NB4 (cell line): ENCODE measurements around the gene CREB3L2.
A peak's percentile ranks its signal among the peaks of the same experiment; 100 is the strongest.

Experiments used
- DNase-seq: peaks from one replicate; pipeline ENCODE4 v3.0.0; 2010; ENCODE audit warnings: low read depth
- H3K4me3 ChIP-seq: one replicate; pipeline ENCODE4 v1.5.1; 2011; ENCODE audit warnings: mild to moderate bottlenecking, low read depth, low read length, moderate library complexity
- CTCF ChIP-seq: IDR thresholded peaks from one replicate; pipeline ENCODE4 v1.5.1; 2012; ENCODE audit warnings: low read depth, low read length
- MAX ChIP-seq: IDR thresholded peaks from 2 replicates; pipeline ENCODE4 v1.6.1; 2011; ENCODE audit warnings: low read depth, low read length
- MYC ChIP-seq: IDR thresholded peaks from 2 replicates; pipeline ENCODE4 v1.6.1; 2011; ENCODE audit warnings: low read depth, low read length
- POLR2A ChIP-seq: IDR thresholded peaks from 2 replicates; pipeline ENCODE4 v1.6.1; 2011; ENCODE audit warnings: mild to moderate bottlenecking; ENCODE audit not compliant: insufficient read length; ENCODE audit errors: extremely low read depth

The CREB3L2 gene

GRCh38 chr7:137962875-137963507, 38.9 kb downstream of the CREB3L2 start:
- no peak overlapping the region for H3K4me3 ChIP-seq
- TF ChIP-seq POLR2A (no peak), CTCF (no peak), MAX (no peak), MYC (no peak)
- no peak for DNase-seq

DNA sequence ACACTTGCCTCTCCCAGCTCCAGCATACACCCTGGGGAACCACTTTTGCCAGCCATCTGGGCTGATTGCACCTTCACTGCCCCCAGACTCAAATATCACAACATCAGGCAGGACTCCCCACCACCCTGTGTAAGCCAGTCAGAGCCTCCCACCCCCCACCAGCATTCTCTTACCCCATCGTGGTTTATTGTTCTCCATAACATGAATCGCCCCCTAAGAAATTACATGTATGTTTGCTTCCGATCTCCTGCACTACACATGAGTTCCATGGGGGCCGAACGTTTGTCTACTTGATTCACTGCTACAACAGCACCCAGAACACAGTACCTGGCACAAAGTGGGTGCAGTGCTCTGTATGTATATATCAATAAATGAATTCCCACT, 39.4 kb downstream of the CREB3L2 start:
- no peak overlapping the region for H3K4me3 ChIP-seq
- no peak for DNase-seq
- no peak for TF ChIP-seq MAX
- no peak for TF ChIP-seq CTCF
- no peak for TF ChIP-seq MYC
- no peak for TF ChIP-seq POLR2A

GRCh38 chr7:137961200-137962177, 40.4 kb downstream of the CREB3L2 start:
- no peak for TF ChIP-seq CTCF
- TF ChIP-seq POLR2A, result no peak
- no peak for TF ChIP-seq MAX
- TF ChIP-seq MYC, result no peak
- DNase-seq, result peak; percentile 75
- no peak overlapping the region for H3K4me3 ChIP-seq

DNA sequence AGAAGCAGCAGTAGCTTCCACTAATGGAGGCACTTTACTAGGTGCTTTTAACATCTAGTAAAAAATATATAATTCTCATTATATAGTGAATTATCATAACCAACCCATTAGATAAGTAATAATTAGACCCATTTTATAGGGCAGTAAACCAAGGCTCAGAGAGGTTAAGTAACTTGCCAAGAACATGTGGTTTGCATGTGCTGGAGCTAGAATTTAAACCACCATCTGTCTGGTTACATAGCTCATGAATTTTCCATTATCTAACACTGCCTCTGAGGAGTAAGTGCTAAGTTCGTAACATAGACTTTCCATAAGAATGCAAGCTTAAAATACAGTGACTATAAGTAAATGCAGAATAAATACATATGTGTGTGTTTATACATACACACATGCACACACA, 41.9 kb downstream of the CREB3L2 start:
- TF ChIP-seq MYC, result no peak
- no peak for TF ChIP-seq POLR2A
- TF ChIP-seq CTCF, result no peak
- no peak for DNase-seq
- no peak overlapping the region for H3K4me3 ChIP-seq

- peak; percentile 70 for DNase-seq
- no peak overlapping the region for H3K4me3 ChIP-seq
- no peak for TF ChIP-seq POLR2A
- TF ChIP-seq MAX, result peak; percentile 38; the same call in 1 of the 2 replicates
- TF ChIP-seq CTCF, result no peak
Observed at GRCh38 chr7:137958470-137959431, 43.1 kb downstream of the CREB3L2 start.
